Liver (tissue), 9 donors: ENCODE data around the gene GRWD1. TPM values are rescaled to one million over a fixed set of nuclear protein-coding genes. Genes with fewer than 3 reads are reported as not detected.

Experiments
- DNase-seq: peaks from one replicate; pipeline ENCODE4 v3.0.0-alpha.2; 2017; ENCODE audit warnings: low spot score
- H3K27ac ChIP-seq, 2 donors: one replicate each; pipeline ENCODE4 v1.7.0; 2013; ENCODE audit warnings: inconsistent platforms in 2 of 2, low read length in 2 of 2, control low read depth in 1 of 2, low read depth in 1 of 2, mild to moderate bottlenecking in 1 of 2
- H3K27me3 ChIP-seq, 4 donors: one replicate each; pipeline versions ENCODE4 v1.6.1 to v1.7.0; 2013; ENCODE audit warnings: low read length in 3 of 4, inconsistent platforms in 1 of 4, mild to moderate bottlenecking in 1 of 4, moderate library complexity in 1 of 4; ENCODE audit not compliant: control insufficient read depth in 4 of 4, insufficient read depth in 4 of 4
- H3K36me3 ChIP-seq, 4 donors: one replicate each; pipeline versions ENCODE4 v1.6.1 to v1.7.0; 2013; ENCODE audit warnings: low read length in 3 of 4, mild to moderate bottlenecking in 3 of 4, low read depth in 1 of 4, moderate library complexity in 1 of 4; ENCODE audit not compliant: control insufficient read depth in 4 of 4, insufficient read depth in 3 of 4
- H3K4me1 ChIP-seq, 4 donors: one replicate each; pipeline versions ENCODE4 v1.6.1 to v1.7.0; 2013; ENCODE audit warnings: low read length in 3 of 4, mild to moderate bottlenecking in 3 of 4, moderate library complexity in 1 of 4; ENCODE audit not compliant: control insufficient read depth in 4 of 4, insufficient read depth in 4 of 4
- H3K4me3 ChIP-seq, 3 donors: one replicate each; pipeline versions ENCODE4 v1.6.1 to v1.7.0; 2013; ENCODE audit warnings: low read length in 3 of 3, control low read depth in 1 of 3, low read depth in 1 of 3, mild to moderate bottlenecking in 1 of 3
- H3K9ac ChIP-seq, 2 donors: one replicate each; pipeline ENCODE4 v1.7.0; 2013; ENCODE audit warnings: low read length in 2 of 2, mild to moderate bottlenecking in 2 of 2, moderate library complexity in 2 of 2, control low read depth in 1 of 2, low read depth in 1 of 2
- H3K9me3 ChIP-seq, 4 donors: one replicate each; pipeline versions ENCODE4 v1.6.1 to v1.7.0; 2013; ENCODE audit warnings: low read length in 3 of 4; ENCODE audit not compliant: control insufficient read depth in 4 of 4
- EGR1 ChIP-seq, 2 donors: IDR thresholded peaks; 2 replicates each; pipeline ENCODE4 v1.6.1; 2016 to 2018; ENCODE audit warnings: antibody characterized with exemption in 2 of 2, low read depth in 2 of 2
- FOXA1 ChIP-seq: IDR thresholded peaks from 2 replicates; pipeline ENCODE4 v1.6.1; 2016; ENCODE audit warnings: antibody characterized with exemption
- GABPA ChIP-seq, 2 donors: IDR thresholded peaks in 1 of 2; conservative IDR thresholded peaks in 1 of 2; 2 replicates each; pipeline ENCODE4 v1.6.1; 2016; ENCODE audit warnings: antibody characterized with exemption in 2 of 2, mild to moderate bottlenecking in 1 of 2, moderate library complexity in 1 of 2
- HNF4G ChIP-seq: IDR thresholded peaks from 2 replicates; pipeline ENCODE4 v1.6.1; 2016; ENCODE audit warnings: antibody characterized with exemption
- RXRA ChIP-seq, 2 donors: IDR thresholded peaks; 2 replicates each; pipeline ENCODE4 v1.6.1; 2017 to 2018; ENCODE audit warnings: antibody characterized with exemption in 2 of 2, mild to moderate bottlenecking in 1 of 2
- SP1 ChIP-seq: IDR thresholded peaks from 2 replicates; pipeline ENCODE4 v1.6.1; 2018; ENCODE audit warnings: antibody characterized with exemption, mild to moderate bottlenecking
- TAF1 ChIP-seq: conservative IDR thresholded peaks from 2 replicates; pipeline ENCODE4 v1.6.1; 2016; ENCODE audit warnings: antibody characterized with exemption, mild to moderate bottlenecking
- YY1 ChIP-seq: IDR thresholded peaks from 2 replicates; pipeline ENCODE4 v1.6.1; 2016; ENCODE audit warnings: antibody characterized with exemption, mild to moderate bottlenecking
- WGBS: extraction: QIAGEN DNeasy Blood & Tissue Kit; methylation state at CpG from one replicate; pipeline ENCODE4 v1.1.7; 2013; 5-methylcytosine and 5-hydroxymethylcytosine counted together
- polyA plus RNA-seq, 2 donors: library from polyadenylated mRNA; stranded (reverse) in 1 of 2; unstranded in 1 of 2; fragments of 200-250 nt in 1 of 2; fragments of >200 nt in 1 of 2; fragmentation: Nextera tagmentation in 1 of 2; extraction: Ambion mirVana in 1 of 2; gene quantifications; one replicate each; pipeline versions ENCODE4 v1.2.1 to v1.2.3, GENCODE V29; 2013 to 2015
- total RNA-seq, 2 donors: library from RNA; depleted of rRNA; stranded (reverse); fragments of >200 nt; gene quantifications; one replicate each; pipeline ENCODE4 v1.2.3, GENCODE V29; 2014
- TF ChIP-seq, protein P1 (sequence below): fragments of 150-350 bp; IDR thresholded peaks from 2 replicates; pipeline ENCODE4 v1.5.1; 2017; ENCODE audit warnings: improper control_type of control experiment, low read depth, low read length; ENCODE audit not compliant: missing input control
- TF ChIP-seq, protein P2 (sequence below): IDR thresholded peaks from 2 replicates; pipeline ENCODE4 v1.6.1; 2016; ENCODE audit warnings: antibody characterized with exemption, mild to moderate bottlenecking
- donor health status: healthy.
- donor health status: healthy.
- donor health status: healthy.
- donor health status: healthy.
- donor health status: healthy.

GRWD1 gene
- total and polyA plus RNA-seq, 4 donors: 7.1 to 31.7 (median 15.3) TPM

DNA sequence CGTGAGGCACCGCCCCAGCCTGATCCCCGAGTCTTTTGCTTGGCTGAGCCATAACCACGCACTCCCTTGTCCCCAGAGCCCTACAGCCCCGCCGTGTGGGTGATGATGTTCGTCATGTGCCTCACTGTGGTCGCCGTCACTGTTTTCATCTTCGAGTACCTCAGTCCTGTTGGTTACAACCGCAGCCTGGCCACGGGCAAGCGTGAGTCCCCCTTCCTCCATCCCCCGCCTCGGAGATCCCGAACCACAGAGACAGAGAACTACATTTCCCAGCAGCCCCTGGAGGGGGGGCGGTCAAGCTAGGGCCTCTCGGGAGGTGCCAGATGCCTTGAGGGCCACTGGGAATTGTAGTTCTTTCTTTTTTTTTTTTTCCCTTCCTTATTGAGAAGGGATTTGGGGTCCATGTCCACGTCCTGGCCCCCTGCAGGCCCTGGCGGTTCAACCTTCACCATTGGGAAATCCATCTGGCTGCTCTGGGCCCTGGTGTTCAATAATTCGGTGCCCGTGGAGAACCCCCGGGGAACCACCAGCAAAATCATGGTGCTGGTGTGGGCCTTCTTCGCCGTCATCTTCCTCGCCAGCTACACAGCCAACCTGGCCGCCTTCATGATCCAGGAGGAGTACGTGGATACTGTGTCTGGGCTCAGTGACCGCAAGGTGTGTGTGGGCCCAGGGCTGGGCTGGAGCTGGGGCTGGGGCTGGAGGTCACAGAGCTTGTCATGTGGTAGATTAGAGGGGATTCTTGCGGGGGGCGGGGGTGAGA lies 26.4 kb upstream of the GRWD1 start:
- DNase-seq: peak; percentile 55
- TF ChIP-seq, protein P1, sequence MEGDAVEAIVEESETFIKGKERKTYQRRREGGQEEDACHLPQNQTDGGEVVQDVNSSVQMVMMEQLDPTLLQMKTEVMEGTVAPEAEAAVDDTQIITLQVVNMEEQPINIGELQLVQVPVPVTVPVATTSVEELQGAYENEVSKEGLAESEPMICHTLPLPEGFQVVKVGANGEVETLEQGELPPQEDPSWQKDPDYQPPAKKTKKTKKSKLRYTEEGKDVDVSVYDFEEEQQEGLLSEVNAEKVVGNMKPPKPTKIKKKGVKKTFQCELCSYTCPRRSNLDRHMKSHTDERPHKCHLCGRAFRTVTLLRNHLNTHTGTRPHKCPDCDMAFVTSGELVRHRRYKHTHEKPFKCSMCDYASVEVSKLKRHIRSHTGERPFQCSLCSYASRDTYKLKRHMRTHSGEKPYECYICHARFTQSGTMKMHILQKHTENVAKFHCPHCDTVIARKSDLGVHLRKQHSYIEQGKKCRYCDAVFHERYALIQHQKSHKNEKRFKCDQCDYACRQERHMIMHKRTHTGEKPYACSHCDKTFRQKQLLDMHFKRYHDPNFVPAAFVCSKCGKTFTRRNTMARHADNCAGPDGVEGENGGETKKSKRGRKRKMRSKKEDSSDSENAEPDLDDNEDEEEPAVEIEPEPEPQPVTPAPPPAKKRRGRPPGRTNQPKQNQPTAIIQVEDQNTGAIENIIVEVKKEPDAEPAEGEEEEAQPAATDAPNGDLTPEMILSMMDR: no peak
- TF ChIP-seq EGR1 (IDR thresholded peaks at IDR 0.05; ENCODE audit: low read depth in 2 of 2) (no peak), HNF4G (no peak), RXRA (IDR thresholded peaks at IDR 0.05) (no peak), TAF1 (no peak), YY1 (no peak)
- TF ChIP-seq, protein P2, sequence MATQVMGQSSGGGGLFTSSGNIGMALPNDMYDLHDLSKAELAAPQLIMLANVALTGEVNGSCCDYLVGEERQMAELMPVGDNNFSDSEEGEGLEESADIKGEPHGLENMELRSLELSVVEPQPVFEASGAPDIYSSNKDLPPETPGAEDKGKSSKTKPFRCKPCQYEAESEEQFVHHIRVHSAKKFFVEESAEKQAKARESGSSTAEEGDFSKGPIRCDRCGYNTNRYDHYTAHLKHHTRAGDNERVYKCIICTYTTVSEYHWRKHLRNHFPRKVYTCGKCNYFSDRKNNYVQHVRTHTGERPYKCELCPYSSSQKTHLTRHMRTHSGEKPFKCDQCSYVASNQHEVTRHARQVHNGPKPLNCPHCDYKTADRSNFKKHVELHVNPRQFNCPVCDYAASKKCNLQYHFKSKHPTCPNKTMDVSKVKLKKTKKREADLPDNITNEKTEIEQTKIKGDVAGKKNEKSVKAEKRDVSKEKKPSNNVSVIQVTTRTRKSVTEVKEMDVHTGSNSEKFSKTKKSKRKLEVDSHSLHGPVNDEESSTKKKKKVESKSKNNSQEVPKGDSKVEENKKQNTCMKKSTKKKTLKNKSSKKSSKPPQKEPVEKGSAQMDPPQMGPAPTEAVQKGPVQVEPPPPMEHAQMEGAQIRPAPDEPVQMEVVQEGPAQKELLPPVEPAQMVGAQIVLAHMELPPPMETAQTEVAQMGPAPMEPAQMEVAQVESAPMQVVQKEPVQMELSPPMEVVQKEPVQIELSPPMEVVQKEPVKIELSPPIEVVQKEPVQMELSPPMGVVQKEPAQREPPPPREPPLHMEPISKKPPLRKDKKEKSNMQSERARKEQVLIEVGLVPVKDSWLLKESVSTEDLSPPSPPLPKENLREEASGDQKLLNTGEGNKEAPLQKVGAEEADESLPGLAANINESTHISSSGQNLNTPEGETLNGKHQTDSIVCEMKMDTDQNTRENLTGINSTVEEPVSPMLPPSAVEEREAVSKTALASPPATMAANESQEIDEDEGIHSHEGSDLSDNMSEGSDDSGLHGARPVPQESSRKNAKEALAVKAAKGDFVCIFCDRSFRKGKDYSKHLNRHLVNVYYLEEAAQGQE: no peak
- no peaks in the 10 kb centered on the region for H3K36me3 ChIP-seq
- no peak overlapping the region for H3K4me3 ChIP-seq
- no peak overlapping the region for H3K27ac ChIP-seq
- WGBS: 65% methylated on average over 31 of the region's 31 CpGs
- peaks cover 3 to 6% (median 4%) of the 10 kb centered on the region in 4 donors for H3K4me1 ChIP-seq
- H3K9ac ChIP-seq: no peak overlapping the region
- H3K27me3 ChIP-seq: no peaks in the 10 kb centered on the region
- no peaks in the 10 kb centered on the region for H3K9me3 ChIP-seq

DNA sequence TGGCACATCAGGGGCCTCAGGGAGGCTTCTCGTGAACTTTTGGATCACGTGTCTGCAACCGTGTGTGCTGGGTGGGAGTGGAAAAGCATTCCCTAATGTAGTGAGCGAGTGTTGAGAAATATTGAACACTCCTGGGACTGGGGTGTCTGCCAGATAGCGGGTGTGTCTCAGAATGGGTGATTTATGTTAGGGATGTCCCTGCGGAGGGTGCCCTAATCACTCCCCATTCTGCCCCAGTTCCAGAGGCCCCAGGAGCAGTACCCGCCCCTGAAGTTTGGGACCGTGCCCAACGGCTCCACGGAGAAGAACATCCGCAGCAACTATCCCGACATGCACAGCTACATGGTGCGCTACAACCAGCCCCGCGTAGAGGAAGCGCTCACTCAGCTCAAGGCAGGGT lies 24.2 kb upstream of the GRWD1 start:
- DNase-seq: no peak
- no peak for TF ChIP-seq HNF4G
- no peak for TF ChIP-seq SP1
- TF ChIP-seq, protein P1: no peak
- TF ChIP-seq YY1: no peak
- TF ChIP-seq EGR1 (IDR thresholded peaks at IDR 0.05; ENCODE audit: low read depth in 2 of 2): no peak
- TF ChIP-seq FOXA1: no peak
- no peak for TF ChIP-seq GABPA (IDR thresholded peaks at IDR 0.05 in 1 of 2, conservative IDR thresholded peaks at IDR 0.05 in 1 of 2)
- WGBS: 79% methylated on average over 16 of the region's 16 CpGs
- Histone ChIP-seq H3K27ac (no peak overlapping the region), H3K4me3 (no peak overlapping the region), H3K4me1 (no peaks in the 10 kb centered on the region), H3K27me3 (no peaks in the 10 kb centered on the region), H3K9me3 (no peaks in the 10 kb centered on the region), H3K36me3 (no peaks in the 10 kb centered on the region), H3K9ac (no peak overlapping the region)
